CD4-positive, alpha-beta T cell (primary cell): Measurements from ENCODE around the gene NUDCD2. TPM values are rescaled to one million over a fixed set of nuclear protein-coding genes. Genes with fewer than 3 reads are reported as not detected.

Experiments
- ATAC-seq: fragments of 200-7000 bp; cut with Tn5 transposase; one replicate; pipeline ENCODE4 v1.10.0; 2022; ENCODE audit warnings: mild to moderate bottlenecking; ENCODE audit not compliant: poor library complexity
- CTCF ChIA-PET: fragments of 350-600 bp; sonication (Branson Sonifier 250); formaldehyde crosslinking; loops from one replicate; lab custom pipeline; 2021; ENCODE audit warnings: antibody characterized with exemption, inconsistent platforms; lab: Charles Lee
- POLR2A ChIA-PET: fragments of 350-600 bp; sonication (Branson Sonifier 250); formaldehyde crosslinking; loops from one replicate; lab custom pipeline; 2021; ENCODE audit warnings: antibody characterized with exemption, inconsistent platforms; lab: Charles Lee
- DNase-seq, 14 experiments: peaks; one replicate each; pipeline ENCODE4 v3.0.0-alpha.2; 2013 to 2020; ENCODE audit warnings: mixed read lengths in 2 of 14
- H3K27ac ChIP-seq, 2 donors: one replicate each; pipeline versions ENCODE4 v1.5.1 to v1.7.0; 2013; ENCODE audit warnings: low read length in 2 of 2, low read depth in 1 of 2, mild to moderate bottlenecking in 1 of 2
- H3K27me3 ChIP-seq, 2 experiments: 1 replicate in 1 of 2; 2 replicates in 1 of 2; pipeline versions ENCODE4 v1.6.1 to v1.7.0; 2013; ENCODE audit warnings: low read length in 2 of 2, control low read depth in 1 of 2, mild to moderate bottlenecking in 1 of 2, moderate library complexity in 1 of 2; ENCODE audit not compliant: insufficient read depth in 2 of 2, control insufficient read depth in 1 of 2
- H3K36me3 ChIP-seq: one replicate; pipeline ENCODE4 v1.6.1; 2013; ENCODE audit warnings: low read length, control low read depth; ENCODE audit not compliant: insufficient read depth
- H3K4me1 ChIP-seq: one replicate; pipeline ENCODE4 v1.6.1; 2013; ENCODE audit warnings: low read length, control low read depth; ENCODE audit not compliant: insufficient read depth
- H3K4me3 ChIP-seq: one replicate; pipeline ENCODE4 v1.5.1; 2013; ENCODE audit warnings: mild to moderate bottlenecking, low read length, moderate library complexity
- H3K9me3 ChIP-seq, 2 experiments: 1 replicate in 1 of 2; 2 replicates in 1 of 2; pipeline versions ENCODE4 v1.6.1 to v1.7.0; 2013; ENCODE audit warnings: low read length in 2 of 2, mild to moderate bottlenecking in 2 of 2, control low read depth in 1 of 2, moderate library complexity in 1 of 2; ENCODE audit not compliant: control insufficient read depth in 1 of 2, insufficient read depth in 1 of 2
- H3K27ac Mint-ChIP-seq: one replicate; pipeline ENCODE4 v1.8.0; 2020; ENCODE audit warnings: mixed read lengths
- H3K27me3 Mint-ChIP-seq: one replicate; pipeline ENCODE4 v1.8.0; 2021; ENCODE audit warnings: mixed read lengths
- H3K36me3 Mint-ChIP-seq: one replicate; pipeline ENCODE4 v1.8.0; 2021; ENCODE audit warnings: low read depth, mixed read lengths
- H3K4me1 Mint-ChIP-seq: one replicate; pipeline ENCODE4 v1.8.0; 2021; ENCODE audit warnings: low read depth, mixed read lengths
- H3K4me3 Mint-ChIP-seq: one replicate; pipeline ENCODE4 v1.8.0; 2020; ENCODE audit warnings: mild to moderate bottlenecking, mixed read lengths
- H3K9me3 Mint-ChIP-seq: one replicate; pipeline ENCODE4 v1.8.0; 2020; ENCODE audit warnings: mixed read lengths
- CTCF ChIP-seq: fragments of 200-600 bp; IDR thresholded peaks from one replicate; pipeline ENCODE4 v1.8.0; 2022; ENCODE audit warnings: antibody characterized with exemption, mild to moderate bottlenecking
- intact Hi-C, 2 experiments: fragments of 100-400 bp; cut with DNase I in 1 of 2; cut with micrococcal nuclease in 1 of 2; formaldehyde crosslinking; loops; one replicate each; pipeline versions ENCODE4 v1.15.1 to v1.9.0; 2023 to 2025; cut with DNase I, micrococcal nuclease
- total RNA-seq, 174 experiments: library from RNA in 2 of 174; stranded (reverse) in 2 of 174; gene quantifications; one replicate each; pipeline ENCODE4 v1.2.3 and lab custom pipeline; 2021 to 2026

Gene NUDCD2
- total RNA-seq, 2 experiments from 2014 or later = 18.0 to 18.9 TPM

- Mint-ChIP-seq H3K4me1 (no peaks in the 10 kb centered on the region), H3K4me3 (no peak overlapping the region), H3K27ac (no peak overlapping the region), H3K36me3 (no peaks in the 10 kb centered on the region), H3K27me3 (peaks cover 11% of the 10 kb centered on the region), H3K9me3 (no peaks in the 10 kb centered on the region)
- no peaks in the 10 kb centered on the region for H3K27me3 ChIP-seq
- intact Hi-C loops = no loop called here
- ATAC-seq (no peak), DNase-seq (no peak)
- H3K4me3 ChIP-seq = no peak overlapping the region
- ChIA-PET CTCF (no interaction called here), POLR2A (no interaction called here)
- H3K36me3 ChIP-seq = no peaks in the 10 kb centered on the region
- TF ChIP-seq CTCF = no peak
- no peaks in the 10 kb centered on the region for H3K9me3 ChIP-seq
- H3K4me1 ChIP-seq = no peaks in the 10 kb centered on the region
- H3K27ac ChIP-seq = no peak overlapping the region
Measured at GRCh38 chr5:163402007-163402406, 57.9 kb downstream of the NUDCD2 start.

GRCh38 chr5:163401271-163401670 lies 58.6 kb downstream of the NUDCD2 start:
- H3K27me3 Mint-ChIP-seq = peaks cover 12% of the 10 kb centered on the region
- DNase-seq = no peak
- no peak for ATAC-seq
- H3K4me1 Mint-ChIP-seq = no peaks in the 10 kb centered on the region
- ChIA-PET CTCF (no interaction called here), POLR2A (no interaction called here)
- H3K4me3 ChIP-seq = no peak overlapping the region
- H3K9me3 ChIP-seq = no peaks in the 10 kb centered on the region
- H3K36me3 ChIP-seq = no peaks in the 10 kb centered on the region
- no peak overlapping the region for H3K27ac ChIP-seq
- no peaks in the 10 kb centered on the region for H3K36me3 Mint-ChIP-seq
- intact Hi-C loops = no loop called here
- no peak overlapping the region for H3K4me3 Mint-ChIP-seq
- no peak for TF ChIP-seq CTCF
- H3K27me3 ChIP-seq = peaks cover 0 to under 1% of the 10 kb centered on the region in 2 experiments
- H3K4me1 ChIP-seq = no peaks in the 10 kb centered on the region
- no peaks in the 10 kb centered on the region for H3K9me3 Mint-ChIP-seq
- H3K27ac Mint-ChIP-seq = no peak overlapping the region

GRCh38 chr5:163399923-163400322 lies 60.0 kb downstream of the NUDCD2 start:
- no peak for TF ChIP-seq CTCF
- no peak overlapping the region for H3K4me3 Mint-ChIP-seq
- DNase-seq (no peak), ATAC-seq (no peak)
- no peaks in the 10 kb centered on the region for H3K4me1 Mint-ChIP-seq
- no peaks in the 10 kb centered on the region for H3K4me1 ChIP-seq
- H3K27ac ChIP-seq = no peak overlapping the region
- no peaks in the 10 kb centered on the region for H3K36me3 Mint-ChIP-seq
- intact Hi-C loops = no loop called here
- no peaks in the 10 kb centered on the region for H3K36me3 ChIP-seq
- no peaks in the 10 kb centered on the region for H3K9me3 Mint-ChIP-seq
- H3K4me3 ChIP-seq = no peak overlapping the region
- peaks cover 20% of the 10 kb centered on the region for H3K27me3 Mint-ChIP-seq
- POLR2A ChIA-PET = no interaction called here
- H3K27me3 ChIP-seq = peaks cover 0 to 6% of the 10 kb centered on the region in 2 experiments
- CTCF ChIA-PET = interaction anchor here (1.1 kb wide), 1 partner anchor 8 kb away, joined by 5 read pairs; no protein-coding TSS in a partner anchor
- H3K27ac Mint-ChIP-seq = no peak overlapping the region
- no peaks in the 10 kb centered on the region for H3K9me3 ChIP-seq
